Activated CD4-positive, alpha-beta T cell treated with anti-CD3 and anti-CD28 coated beads, Interleukin-2, Interleukin-6, amounts not matched to agents 100 ng/mL and 50 ng/mL, durations not matched to agents 16 hours and 8 hours (primary cell): ENCODE measurements around the gene HIGD1A.
A peak's percentile ranks its signal among the peaks of the same experiment; 100 is the strongest.

Source experiments
- DNase-seq: peaks from one replicate; pipeline ENCODE4 v3.0.0-alpha.2; 2020

The HIGD1A gene

GRCh38 chr3:42804106-42804830 is at the start of gene HIGD1A:
HIGD1A (minus strand) TSS chr3:42804490; CDS start chr3:42794253, 10,237 bp downstream.
- DNase-seq: peak; percentile 98

GRCh38 chr3:42853739-42854302 is 49.5 kb upstream of the HIGD1A start:
- DNase-seq: no peak

GRCh38 chr3:42853056-42853455 is 48.8 kb upstream of the HIGD1A start:
- no peak for DNase-seq

GRCh38 chr3:42852441-42852840 is 48.2 kb upstream of the HIGD1A start:
- no peak for DNase-seq

- no peak for DNase-seq
Observed at GRCh38 chr3:42851228-42851834, 47.0 kb upstream of the HIGD1A start.

- no peak for DNase-seq
Observed at GRCh38 chr3:42850263-42850662, 46.0 kb upstream of the HIGD1A start.

GRCh38 chr3:42849017-42849416 is 44.7 kb upstream of the HIGD1A start:
- no peak for DNase-seq

GRCh38 chr3:42847731-42848130 is 43.4 kb upstream of the HIGD1A start:
- no peak for DNase-seq

GRCh38 chr3:42846685-42847522 is 42.6 kb upstream of the HIGD1A start:
- DNase-seq: no peak

- no peak for DNase-seq
Observed at GRCh38 chr3:42844815-42845214, 40.5 kb upstream of the HIGD1A start.

GRCh38 chr3:42844412-42844713 is 40.1 kb upstream of the HIGD1A start:
- no peak for DNase-seq

- DNase-seq: no peak
Observed at GRCh38 chr3:42843713-42844411, 39.6 kb upstream of the HIGD1A start.

- no peak for DNase-seq
Observed at GRCh38 chr3:42841332-42841731, 37.0 kb upstream of the HIGD1A start.

- peak; percentile 55 for DNase-seq
Observed at GRCh38 chr3:42839616-42840015, 35.3 kb upstream of the HIGD1A start.

GRCh38 chr3:42838571-42838970 is 34.3 kb upstream of the HIGD1A start:
- DNase-seq: no peak

- DNase-seq: no peak
Observed at GRCh38 chr3:42836150-42837123, 32.1 kb upstream of the HIGD1A start.

GRCh38 chr3:42831321-42831713 is 27.0 kb upstream of the HIGD1A start:
- peak; percentile 88 for DNase-seq

- no peak for DNase-seq
Observed at GRCh38 chr3:42830437-42831320, 26.4 kb upstream of the HIGD1A start.

- DNase-seq: no peak
Observed at GRCh38 chr3:42829628-42830436, 25.5 kb upstream of the HIGD1A start.
